HG02885 (cell line): ENCODE results near the gene ARSI.

Experiments
- ATAC-seq: cut with Tn5 transposase; IDR thresholded peaks from one replicate; pipeline ENCODE4 v1.9.1; 2021; ENCODE audit warnings: mild to moderate bottlenecking; ENCODE audit not compliant: unreplicated experiment, poor library complexity

Gene ARSI

DNA sequence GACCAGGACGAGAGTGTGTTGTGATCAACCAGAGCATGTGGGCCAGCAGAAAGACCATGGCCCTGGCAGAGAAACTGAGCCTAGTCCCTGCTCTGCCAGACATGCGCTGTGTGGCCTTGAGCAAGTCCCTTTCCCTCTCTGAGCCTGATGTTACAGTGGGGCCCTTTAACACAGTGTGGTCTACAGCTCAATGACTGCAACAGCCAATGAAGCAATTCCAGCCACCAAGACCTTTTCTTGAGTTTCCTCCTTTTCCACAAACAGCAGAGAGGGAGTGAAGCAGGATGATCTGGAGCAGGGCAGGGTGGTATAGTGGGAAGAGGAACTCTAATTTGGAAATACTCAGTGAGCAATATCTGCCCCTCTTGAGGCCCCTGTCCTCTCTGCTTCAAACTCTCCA lies 25.8 kb upstream of the ARSI start:
- ATAC-seq = no peak

DNA sequence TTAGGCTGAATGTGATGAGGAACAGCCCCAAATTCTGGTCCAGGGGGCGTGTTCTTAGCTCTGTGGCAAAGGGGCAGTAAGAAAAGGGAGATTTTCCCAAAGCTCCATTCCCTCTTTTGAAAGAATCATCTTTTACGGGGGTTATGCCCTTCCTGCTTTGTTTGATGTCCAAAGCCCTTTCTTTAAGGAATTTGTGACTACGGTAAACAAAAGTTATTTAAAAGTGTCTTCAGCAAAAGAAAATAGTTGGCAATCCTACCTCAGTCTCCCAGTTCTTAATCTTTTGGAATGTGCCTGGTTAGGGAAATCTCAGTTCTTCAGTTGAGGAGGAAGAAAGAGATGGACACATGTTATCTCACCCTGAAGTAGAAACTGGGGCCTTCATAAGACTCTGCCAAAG lies 24.4 kb upstream of the ARSI start:
- ATAC-seq = no peak

DNA sequence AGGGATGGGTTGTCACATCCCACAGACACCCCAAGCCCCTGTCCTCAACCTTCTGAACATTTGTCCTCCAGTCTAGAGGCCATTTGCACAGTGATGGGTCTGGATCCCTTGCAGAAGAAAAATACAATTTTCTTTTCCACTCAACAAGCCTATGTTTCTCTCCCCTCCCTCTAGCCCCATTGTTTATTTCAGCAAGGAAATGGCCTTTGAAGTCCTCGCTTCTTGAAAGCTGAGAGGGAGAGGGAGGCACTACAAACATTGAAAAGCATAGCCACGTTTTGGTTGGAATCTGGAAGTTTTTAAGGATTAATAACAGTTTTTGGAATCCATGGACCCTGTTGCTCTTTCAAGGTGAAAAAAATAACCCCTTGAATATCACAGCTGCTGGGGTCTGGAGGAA lies 24.0 kb upstream of the ARSI start:
- no peak for ATAC-seq

DNA sequence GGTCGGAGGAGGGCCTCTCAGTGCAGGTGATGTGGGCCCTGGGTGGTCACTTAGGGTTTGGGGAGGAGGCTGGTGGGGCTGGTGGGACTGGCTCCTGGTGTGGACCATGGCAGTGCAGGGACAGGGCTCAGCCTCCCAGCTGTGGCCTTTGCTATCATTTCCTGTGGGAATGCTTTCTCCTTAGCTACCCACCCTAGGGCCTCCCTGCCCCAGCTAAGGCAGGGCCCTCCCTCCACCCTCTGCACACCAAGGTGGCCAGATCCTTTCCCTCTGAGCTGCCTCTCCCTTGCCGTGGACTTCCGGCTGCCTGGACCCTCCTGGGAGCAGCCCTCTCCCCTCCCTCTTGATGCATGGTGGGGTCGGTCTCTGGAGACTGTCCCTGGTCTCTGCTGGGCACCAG lies 22.7 kb upstream of the ARSI start:
- no peak for ATAC-seq

DNA sequence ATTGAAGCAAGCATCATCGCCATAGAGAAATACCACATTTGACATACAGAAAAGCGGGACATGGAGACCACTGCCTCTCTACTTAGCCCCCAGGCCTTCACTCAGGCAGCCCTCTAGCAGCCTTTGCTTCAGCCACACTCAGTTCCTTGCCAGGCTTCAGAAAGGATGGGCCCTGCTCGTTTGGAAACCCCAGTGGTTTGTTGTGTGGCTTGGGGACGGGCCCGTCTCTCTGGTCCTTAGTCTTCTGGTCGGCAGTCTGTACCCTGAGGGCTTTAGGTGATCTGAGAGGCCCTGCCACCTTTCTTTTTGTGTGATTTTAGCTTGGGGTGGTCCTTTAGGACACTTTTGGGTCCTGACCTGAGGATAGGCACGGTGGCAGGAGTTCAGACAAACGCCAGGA lies 21.1 kb upstream of the ARSI start:
- ATAC-seq = no peak

DNA sequence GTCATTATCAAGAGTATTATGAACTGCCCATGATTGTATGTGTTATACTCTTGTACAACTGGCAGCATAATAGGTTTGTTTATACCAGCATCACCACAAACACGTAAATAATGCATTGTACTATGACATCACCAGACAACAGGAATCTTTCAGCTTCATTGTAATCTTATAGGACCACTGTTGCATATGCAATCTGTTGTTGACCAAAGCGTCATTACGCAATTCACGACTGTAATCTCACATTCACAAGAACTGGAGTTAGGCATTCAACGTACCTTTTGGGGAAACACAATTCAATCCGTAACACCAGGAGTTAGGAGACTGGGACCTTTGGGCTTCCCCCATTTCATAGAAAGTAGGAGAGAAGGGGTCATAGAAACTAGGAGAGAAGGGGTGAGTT lies 20.4 kb upstream of the ARSI start:
- no peak for ATAC-seq

DNA sequence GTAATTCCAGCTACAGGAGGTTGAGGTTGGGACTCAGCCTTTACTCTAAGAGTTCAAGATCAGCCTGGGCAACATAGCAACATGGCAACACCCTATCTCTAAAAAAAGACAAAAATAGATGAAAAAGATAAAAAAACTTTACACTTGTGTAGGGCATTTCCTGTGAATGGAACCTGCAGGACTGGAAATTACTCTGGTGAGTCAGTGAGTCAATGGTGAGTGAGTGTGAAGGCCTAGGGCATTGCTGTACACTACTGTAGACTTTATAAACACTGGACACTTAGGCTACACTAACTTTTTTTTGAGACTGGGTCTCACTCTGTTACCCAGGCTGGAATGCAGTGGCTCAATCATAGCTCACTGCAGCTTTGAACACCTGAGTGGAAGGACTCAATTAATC lies 19.5 kb upstream of the ARSI start:
- ATAC-seq = no peak

DNA sequence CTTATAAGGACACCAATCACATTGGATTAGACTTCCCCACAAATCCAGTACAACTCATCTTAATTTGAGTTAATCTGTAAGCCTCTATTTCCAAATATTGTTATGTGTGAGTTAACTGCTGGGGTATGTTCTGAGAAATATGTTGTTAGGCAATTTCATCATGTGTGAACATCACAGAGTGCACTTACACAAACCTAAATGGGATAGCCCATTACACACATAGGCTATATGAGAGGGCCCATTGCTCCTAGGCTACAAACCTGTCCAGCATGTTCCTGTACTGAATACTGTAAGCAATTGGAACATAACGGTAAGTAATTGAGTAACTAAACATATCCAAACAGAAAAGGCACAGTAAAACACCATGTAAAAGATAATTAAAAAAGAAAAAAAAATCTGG lies 19.1 kb upstream of the ARSI start:
- ATAC-seq = no peak

DNA sequence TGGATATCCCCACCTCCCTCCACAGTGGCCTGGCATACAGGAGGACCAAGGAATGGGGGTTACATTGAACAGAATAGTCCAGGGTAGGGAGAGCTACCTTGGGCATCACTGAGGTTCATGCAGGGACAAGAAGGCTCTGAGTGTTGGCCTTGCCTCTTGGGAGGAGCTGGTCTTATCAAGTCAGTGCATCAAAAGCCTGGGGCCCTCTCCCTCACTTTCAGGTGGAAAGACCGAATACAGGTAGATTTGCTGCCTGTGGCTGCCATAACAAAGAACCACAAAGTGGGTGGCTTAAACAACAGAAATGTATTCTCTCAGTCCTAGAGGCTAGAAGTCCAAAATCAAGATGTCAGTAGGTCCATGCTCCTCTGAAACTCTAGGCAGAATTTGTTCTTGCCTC lies 18.5 kb upstream of the ARSI start:
- ATAC-seq = no peak

DNA sequence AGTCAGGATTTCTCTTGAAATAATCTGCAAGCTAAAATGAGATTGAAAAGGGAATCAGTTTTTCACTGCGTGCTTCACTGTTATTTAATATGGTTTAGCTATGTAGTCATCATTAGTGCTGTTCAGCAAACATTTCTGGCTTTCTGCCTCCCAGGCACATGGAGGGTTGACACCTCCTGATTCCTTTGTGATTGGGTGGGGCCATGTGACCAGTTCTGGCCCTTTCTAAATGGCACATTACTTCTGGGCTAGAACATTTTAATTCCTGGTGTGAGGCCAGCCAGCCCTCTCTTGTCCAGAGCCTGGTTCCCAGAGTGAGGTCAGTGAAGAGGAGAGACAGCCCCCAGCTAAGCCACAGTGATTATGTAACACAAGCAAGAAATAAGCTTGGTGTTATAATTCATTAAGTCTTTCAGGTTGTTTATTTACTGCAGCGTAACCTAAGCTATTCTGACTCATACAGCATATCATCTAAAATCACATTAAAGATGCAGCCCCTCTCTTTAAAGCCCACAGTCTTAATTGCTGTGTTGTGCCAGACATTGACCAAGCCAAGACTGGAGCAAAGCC lies 17.4 kb upstream of the ARSI start:
- no peak for ATAC-seq

DNA sequence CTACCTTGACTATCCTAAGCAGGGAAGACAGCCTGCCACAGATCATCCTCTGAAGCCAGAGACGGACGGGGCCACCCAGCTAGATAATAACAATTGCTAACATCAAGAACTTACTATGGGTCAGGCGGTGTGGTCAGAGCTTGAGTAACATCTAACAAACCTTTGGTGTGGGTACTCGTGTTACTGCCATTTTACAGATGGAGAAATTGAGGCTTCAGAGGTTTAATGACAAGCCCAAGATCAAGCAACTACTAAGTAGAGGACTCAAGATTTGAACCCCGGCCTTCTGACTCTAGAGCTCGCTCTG lies 16.7 kb upstream of the ARSI start:
- no peak for ATAC-seq

DNA sequence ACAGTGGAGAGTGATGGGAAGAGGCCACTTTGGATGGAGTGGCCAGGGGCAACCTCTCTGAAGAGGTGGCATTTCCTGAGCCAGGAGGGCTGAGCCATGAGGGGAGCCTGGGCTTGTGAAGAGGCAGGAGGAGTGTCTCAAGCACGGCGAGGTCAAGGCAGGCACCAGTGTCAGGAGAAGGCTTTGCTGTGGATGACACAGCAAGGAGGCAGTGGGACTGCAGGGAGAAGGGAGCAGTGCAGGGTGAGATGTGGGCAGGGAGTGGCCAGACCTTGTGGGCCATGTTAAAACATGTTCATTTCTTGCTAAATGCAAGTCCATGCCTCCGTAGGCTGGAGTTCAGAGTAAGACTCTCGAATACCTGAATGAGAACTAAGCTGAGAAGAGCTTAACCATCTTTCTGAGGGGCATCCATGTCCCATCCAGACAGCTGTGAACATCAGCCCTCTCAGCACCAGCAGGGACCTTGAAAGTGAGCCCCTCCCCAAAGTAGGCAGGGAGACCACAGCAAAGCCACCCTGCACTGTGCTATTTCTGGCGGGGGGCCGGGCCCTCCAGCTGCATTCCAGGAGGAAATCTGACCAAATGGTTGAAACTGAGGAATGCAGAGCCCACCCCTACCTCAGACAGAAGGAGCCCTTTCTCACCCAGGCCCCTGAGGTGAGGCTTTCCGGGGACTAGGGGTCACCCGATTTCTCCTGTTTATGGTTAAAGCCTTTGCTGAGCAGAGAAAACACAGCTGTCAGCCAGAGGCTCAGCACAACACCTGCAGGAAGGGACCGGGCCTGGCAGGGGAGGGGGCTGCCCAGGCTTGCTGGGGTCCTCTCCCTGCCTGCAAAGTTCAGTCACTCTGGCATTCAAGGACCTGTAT lies 16.1 kb upstream of the ARSI start:
- no peak for ATAC-seq

DNA sequence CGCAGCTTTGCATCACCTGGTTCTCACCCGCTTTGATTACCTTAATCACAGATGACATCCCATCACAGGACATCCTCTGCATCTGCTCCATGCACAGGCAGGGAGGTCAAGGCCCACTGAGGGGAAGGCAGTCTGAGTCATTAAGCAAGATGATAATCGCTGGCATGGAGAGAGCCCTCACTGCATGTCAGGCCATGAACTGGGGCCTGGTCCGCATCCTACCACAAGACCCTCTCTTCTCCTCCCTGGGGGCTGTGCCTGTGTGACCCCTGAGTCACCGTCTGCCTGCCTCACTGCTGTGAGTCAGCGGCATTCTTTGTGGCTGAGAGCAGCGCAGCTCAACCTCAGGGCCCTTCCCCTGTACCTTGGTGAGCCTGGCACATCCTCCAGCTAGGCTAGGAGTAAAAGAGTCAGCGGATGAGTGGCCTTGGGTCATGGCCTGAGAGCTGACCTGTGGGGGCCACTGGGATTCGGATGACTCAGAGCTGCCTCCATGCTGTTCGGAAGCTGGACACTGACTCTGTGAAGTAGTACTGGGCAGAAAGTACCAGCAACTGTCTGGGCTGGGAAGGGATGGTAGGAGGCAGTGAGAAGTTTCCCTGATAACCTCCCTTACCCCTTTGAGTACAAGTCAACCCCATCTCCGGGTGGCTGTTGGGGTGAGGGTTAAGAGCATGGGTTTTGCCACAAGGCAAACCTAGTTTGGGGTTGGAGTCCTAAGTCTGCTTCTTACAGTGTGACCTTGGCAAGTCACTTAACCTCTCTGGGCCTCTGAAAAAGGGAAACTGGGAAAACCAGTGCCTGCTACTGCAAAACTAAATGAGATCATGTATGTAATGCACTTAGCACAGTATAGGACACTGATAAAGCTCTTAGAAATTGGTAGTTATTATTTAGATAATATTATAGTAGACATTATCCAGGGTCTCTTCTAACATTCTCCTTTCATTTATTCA lies 14.6 kb upstream of the ARSI start:
- ATAC-seq = no peak

DNA sequence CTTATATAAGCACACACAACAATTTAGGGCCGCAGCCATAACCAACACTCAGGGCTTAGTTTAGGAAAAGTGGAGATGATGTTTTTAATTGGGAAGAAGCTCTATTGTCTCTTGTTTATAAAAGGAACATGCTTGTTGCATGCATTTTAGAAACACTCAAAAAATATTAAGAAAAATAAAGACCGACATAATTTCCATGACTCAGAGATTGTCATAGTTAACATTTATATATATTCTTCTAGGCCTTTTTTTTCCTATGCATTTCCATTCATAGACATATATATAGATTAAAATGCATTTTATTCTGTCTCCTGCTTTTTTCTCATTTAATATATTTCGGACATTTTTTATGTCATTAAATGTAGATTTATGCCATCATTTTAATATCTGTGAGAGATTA lies 13.6 kb upstream of the ARSI start:
- no peak for ATAC-seq

DNA sequence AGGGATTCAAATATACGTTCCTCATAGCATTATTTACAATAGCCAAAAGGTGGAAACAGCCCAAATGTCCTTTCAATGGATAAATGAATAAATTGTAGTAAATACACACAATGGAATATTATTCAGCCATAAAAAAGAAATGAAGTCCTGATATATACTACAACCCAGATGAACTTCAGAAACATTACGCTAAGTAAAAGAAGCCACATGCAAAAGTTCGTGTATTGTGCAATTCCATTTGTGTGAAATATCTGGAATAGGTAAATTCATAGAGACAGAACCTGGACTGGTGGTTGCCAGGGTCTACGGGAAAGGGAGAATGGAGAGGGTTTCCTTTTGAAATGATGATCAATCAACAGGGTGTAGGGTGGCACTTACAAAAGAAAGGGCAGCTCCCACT lies 12.5 kb upstream of the ARSI start:
- ATAC-seq = no peak

DNA sequence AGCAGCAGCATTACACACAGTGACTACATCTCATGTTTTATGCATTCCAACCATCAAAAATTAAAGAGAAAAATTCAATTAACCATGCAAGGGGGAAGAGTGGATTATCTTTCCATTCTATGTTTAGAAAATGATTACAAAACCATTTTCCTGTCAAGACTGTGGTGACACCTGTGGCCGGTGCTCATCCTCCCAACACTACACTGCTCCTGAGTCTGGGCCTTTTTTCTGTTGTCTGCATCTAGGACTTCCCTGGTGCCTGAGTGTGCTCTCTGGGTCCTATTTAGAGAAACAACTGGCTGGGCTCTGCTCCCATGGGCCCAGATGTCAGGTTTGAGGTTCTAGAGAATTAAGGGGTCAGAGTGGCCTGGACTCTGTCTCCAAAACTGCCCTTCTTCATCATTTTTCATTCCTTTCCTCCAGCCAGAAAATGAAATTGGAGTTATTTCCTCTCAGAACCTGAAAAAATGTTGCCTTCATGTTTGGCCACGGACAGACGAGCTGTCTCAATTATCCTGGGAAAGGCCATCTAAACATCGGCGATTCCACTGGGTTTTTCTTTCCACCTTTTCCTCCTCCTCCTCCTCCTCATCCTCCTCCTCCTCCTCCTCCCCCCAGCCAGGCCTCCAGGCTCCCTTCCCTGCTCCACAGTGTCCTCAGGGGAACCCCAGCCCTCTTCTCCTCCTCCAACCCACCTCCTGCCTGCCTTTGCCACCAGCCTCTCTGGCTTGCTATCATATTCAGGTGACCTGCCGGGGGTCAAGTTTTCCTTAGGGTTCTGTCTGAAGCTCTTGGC lies 11.4 kb upstream of the ARSI start:
- ATAC-seq = no peak

DNA sequence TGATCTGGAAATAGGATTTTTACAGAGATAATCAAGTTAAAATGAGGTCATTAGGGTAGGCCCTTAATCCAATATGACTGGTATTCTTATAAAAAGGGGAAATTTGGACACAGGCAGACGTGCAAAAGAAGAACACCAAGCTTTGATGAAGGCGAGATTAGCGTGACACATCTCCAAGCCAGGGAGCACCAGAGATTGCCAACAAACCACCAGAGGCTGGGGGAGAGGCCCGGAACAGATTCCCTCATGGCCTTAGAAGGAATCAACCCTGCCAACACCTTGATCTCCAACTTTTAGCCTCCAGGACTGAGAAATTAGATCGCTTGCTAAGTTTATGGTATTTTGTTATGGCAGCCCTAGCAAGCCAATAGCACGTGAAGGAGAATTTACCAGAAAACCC lies 10.8 kb upstream of the ARSI start:
- no peak for ATAC-seq

DNA sequence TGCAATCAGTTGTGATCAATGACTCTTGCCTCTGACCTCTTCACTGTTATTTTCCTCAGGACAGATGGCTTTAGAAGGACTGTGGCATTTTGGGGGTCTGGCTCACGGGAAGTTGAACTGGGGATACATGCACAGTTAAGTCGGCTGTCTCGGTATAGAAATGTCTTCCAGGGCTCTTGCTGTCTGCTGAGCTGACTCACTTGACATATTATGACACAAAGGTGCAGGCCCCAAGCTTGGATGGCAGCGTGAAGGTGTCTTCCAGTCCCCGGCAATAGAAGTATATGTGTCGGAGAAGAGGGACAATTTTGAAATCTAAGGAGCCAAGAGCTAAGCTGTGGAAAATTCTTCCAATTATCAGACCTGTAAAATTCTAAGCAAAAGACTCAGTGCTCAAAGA lies 9.8 kb upstream of the ARSI start:
- ATAC-seq = no peak

DNA sequence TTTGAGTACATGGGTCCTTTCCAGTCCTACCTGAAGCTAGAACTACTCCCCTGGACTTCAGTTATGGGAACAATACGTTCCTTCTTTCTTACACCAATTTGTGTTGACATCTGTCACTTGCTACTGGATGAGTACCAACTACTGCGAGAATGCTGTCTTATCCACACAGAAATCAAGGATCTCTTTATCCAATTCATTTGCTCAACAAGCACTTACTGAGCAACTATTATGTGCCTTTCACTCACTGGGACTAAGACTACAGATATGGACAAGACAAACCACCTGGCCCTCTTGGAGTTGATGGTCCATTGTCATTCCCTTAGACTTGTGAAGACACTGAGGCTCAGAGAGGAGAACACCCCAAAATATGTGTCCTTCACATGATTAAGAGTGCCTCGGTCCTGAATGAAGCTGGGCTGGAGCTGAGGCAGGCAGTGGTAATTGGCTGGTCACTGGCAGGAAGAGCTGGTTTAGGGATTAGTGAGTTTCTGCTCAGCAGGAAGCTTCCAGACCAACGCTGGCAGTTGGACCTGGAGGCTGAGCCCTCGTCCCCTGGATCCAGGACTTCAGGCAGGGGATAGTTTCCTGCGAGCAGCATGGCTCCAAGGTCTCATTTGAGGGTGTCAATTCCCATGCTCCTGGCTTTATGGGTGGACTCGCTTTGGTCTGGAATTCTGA lies 8.4 kb upstream of the ARSI start:
- no peak for ATAC-seq

DNA sequence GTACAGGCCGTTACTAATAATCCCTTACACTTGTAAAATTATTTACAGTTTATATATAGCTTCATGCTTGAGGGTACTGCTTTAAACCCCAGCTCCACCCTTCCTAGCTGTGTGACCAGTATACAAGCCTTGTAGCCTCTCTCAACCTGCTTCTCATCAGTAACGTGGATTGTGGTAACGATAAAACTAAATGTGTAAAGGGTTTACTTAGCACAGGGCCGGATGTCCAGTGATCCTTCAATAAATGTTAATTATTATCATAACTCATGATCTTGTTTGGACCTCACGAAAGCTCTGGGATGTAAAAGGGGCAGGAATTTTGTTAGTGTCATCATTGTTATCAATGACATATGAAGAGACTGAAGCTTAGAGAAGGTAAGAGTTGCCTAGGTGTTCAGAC lies 7.5 kb upstream of the ARSI start:
- ATAC-seq = no peak
